ENCODE results near the gene SOWAHB. TPM values are rescaled to one million over a fixed set of nuclear protein-coding genes. Genes with fewer than 3 reads are reported as not detected.

SOWAHB gene
- total and polyA plus RNA-seq, 9 donors = 0.05 to 1.3 (median 0.11) TPM; not detected in 3

GRCh38 chr4:76894537-76895255 lies 3.2 kb downstream of the SOWAHB start:
- Histone ChIP-seq H3K4me3 (no peak overlapping the region), H3K36me3 (no peaks in the 10 kb centered on the region), H3K9me3 (no peaks in the 10 kb centered on the region), H3K4me1 (ENCODE audit: insufficient read depth) (peaks cover 3% of the 10 kb centered on the region), H3K27me3 (no peaks in the 10 kb centered on the region), H3K27ac (no peak overlapping the region)
- TF ChIP-seq, protein P1, sequence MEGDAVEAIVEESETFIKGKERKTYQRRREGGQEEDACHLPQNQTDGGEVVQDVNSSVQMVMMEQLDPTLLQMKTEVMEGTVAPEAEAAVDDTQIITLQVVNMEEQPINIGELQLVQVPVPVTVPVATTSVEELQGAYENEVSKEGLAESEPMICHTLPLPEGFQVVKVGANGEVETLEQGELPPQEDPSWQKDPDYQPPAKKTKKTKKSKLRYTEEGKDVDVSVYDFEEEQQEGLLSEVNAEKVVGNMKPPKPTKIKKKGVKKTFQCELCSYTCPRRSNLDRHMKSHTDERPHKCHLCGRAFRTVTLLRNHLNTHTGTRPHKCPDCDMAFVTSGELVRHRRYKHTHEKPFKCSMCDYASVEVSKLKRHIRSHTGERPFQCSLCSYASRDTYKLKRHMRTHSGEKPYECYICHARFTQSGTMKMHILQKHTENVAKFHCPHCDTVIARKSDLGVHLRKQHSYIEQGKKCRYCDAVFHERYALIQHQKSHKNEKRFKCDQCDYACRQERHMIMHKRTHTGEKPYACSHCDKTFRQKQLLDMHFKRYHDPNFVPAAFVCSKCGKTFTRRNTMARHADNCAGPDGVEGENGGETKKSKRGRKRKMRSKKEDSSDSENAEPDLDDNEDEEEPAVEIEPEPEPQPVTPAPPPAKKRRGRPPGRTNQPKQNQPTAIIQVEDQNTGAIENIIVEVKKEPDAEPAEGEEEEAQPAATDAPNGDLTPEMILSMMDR (IDR thresholded peaks at IDR 0.05) = no peak
- no peak for TF ChIP-seq POLR2A (IDR thresholded peaks at IDR 0.05)
- TF ChIP-seq EP300 (IDR thresholded peaks at IDR 0.05) = no peak
- intact Hi-C loops (cut with DNase I) = no loop called here
- WGBS, 3 donors = 73 to 82% (median 81%) methylated on average over 6 of the region's 6 CpGs
- DNase-seq = no peak

DNA sequence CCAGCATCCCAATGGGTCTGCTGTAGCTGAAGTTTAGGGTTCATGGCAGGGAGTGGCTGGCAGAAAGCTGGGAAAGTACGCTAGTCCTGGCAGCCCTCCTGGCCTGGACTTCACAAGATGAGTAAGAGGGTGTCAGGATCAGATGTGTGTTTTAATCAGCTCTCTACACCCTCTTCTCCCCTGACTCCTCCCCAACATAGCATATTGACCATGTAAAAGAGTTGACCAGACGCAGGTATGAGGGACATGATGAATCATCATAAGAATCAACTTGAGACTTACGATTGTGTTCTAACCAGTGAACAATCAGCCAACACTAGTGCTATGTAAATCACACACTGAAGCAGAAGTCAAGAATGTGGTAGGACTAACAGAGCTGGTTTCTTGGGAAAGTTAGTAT lies 5.3 kb downstream of the SOWAHB start:
- Histone ChIP-seq H3K4me3 (no peak overlapping the region), H3K9me3 (no peaks in the 10 kb centered on the region), H3K36me3 (no peaks in the 10 kb centered on the region), H3K27me3 (no peaks in the 10 kb centered on the region), H3K27ac (no peak overlapping the region), H3K4me1 (ENCODE audit: insufficient read depth) (peaks cover 2% of the 10 kb centered on the region)
- 84 to 88% (median 85%) methylated on average over 3 of the region's 3 CpGs for WGBS, 3 donors
- DNase-seq = no peak
- intact Hi-C loops (cut with DNase I) = no loop called here
- TF ChIP-seq, protein P1 (IDR thresholded peaks at IDR 0.05) = no peak
- TF ChIP-seq POLR2A (IDR thresholded peaks at IDR 0.05) (no peak), EP300 (IDR thresholded peaks at IDR 0.05) (no peak)

- 46 to 54% (median 52%) methylated on average over 1 of the region's 1 CpG for WGBS, 3 donors
- Histone ChIP-seq H3K4me3 (no peak overlapping the region), H3K27me3 (no peaks in the 10 kb centered on the region), H3K9me3 (no peaks in the 10 kb centered on the region), H3K4me1 (ENCODE audit: insufficient read depth) (no peaks in the 10 kb centered on the region), H3K27ac (no peak overlapping the region), H3K36me3 (no peaks in the 10 kb centered on the region)
- no peak for TF ChIP-seq POLR2A (IDR thresholded peaks at IDR 0.05)
- TF ChIP-seq, protein P1 (IDR thresholded peaks at IDR 0.05) = no peak
- TF ChIP-seq EP300 (IDR thresholded peaks at IDR 0.05) = no peak
- intact Hi-C loops (cut with DNase I) = no loop called here
- no peak for DNase-seq
Measured at GRCh38 chr4:76892001-76892400, 5.9 kb downstream of the SOWAHB start.

GRCh38 chr4:76886848-76887441 lies 11.0 kb downstream of the SOWAHB start:
- TF ChIP-seq, protein P1 (IDR thresholded peaks at IDR 0.05) = no peak
- TF ChIP-seq EP300 (IDR thresholded peaks at IDR 0.05) (no peak), POLR2A (IDR thresholded peaks at IDR 0.05) (no peak)
- 89 to 94% (median 93%) methylated on average over 7 of the region's 7 CpGs for WGBS, 3 donors
- intact Hi-C loops (cut with DNase I) = no loop called here
- Histone ChIP-seq H3K36me3 (no peaks in the 10 kb centered on the region), H3K4me3 (no peak overlapping the region), H3K9me3 (no peaks in the 10 kb centered on the region), H3K27ac (no peak overlapping the region), H3K27me3 (no peaks in the 10 kb centered on the region), H3K4me1 (ENCODE audit: insufficient read depth) (no peaks in the 10 kb centered on the region)
- no peak for DNase-seq

Measured in ovary (tissue), 9 donors.